Mammary epithelial cell (primary cell): ENCODE measurements around the gene CRYBB1.

ENCODE experiments used
- EZH2 ChIP-seq: IDR thresholded peaks from 2 replicates; pipeline ENCODE4 v1.6.1; 2012; ENCODE audit warnings: low read length, inconsistent platforms, borderline replicate concordance
- TF ChIP-seq, protein P1 (sequence below), 2 donors: IDR thresholded peaks in 1 of 2; conservative IDR thresholded peaks in 1 of 2; 2 replicates each; pipeline ENCODE4 v1.5.1; 2011 to 2012; ENCODE audit warnings: inconsistent platforms in 2 of 2, low read length in 2 of 2, mild to moderate bottlenecking in 2 of 2, control low read depth in 1 of 2, low read depth in 1 of 2; ENCODE audit not compliant: insufficient read depth in 1 of 2; ENCODE audit errors: extremely low read depth in 1 of 2

DNA sequence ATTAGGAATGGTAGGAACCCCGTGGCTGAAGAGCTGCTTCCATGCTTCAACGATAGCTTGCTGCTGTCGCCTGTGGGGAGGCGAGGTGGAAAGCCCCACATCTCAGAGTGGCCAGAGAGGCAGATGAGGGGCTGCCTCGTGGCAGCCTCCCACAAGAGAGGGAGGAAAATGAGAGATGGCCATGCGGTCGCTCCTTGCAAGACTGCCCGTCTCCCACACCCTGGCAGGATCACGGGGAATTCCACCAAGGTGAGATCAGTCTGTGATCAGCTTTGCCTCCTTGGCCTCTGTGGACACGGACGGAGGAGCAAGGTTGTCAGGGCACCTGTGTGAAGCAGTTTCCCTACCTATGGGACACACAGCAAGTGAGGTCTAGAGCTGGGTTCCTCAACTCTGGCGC, 7.0 kb upstream of the CRYBB1 start:
- TF ChIP-seq, protein P1, sequence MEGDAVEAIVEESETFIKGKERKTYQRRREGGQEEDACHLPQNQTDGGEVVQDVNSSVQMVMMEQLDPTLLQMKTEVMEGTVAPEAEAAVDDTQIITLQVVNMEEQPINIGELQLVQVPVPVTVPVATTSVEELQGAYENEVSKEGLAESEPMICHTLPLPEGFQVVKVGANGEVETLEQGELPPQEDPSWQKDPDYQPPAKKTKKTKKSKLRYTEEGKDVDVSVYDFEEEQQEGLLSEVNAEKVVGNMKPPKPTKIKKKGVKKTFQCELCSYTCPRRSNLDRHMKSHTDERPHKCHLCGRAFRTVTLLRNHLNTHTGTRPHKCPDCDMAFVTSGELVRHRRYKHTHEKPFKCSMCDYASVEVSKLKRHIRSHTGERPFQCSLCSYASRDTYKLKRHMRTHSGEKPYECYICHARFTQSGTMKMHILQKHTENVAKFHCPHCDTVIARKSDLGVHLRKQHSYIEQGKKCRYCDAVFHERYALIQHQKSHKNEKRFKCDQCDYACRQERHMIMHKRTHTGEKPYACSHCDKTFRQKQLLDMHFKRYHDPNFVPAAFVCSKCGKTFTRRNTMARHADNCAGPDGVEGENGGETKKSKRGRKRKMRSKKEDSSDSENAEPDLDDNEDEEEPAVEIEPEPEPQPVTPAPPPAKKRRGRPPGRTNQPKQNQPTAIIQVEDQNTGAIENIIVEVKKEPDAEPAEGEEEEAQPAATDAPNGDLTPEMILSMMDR (conservative IDR thresholded peaks at IDR 0.05 in 1 of 2, IDR thresholded peaks at IDR 0.05 in 1 of 2; ENCODE audit: extremely low read depth in 1 of 2, insufficient read depth in 1 of 2, low read depth in 1 of 2, low read length in 2 of 2) = no peak
- TF ChIP-seq EZH2 = no peak
